Transverse colon (tissue), 4 donors: Measurements from ENCODE around the gene SLC41A2. TPM values are rescaled to one million over a fixed set of nuclear protein-coding genes. Genes with fewer than 3 reads are reported as not detected.

Experiments
- DNase-seq: peaks from one replicate; pipeline ENCODE4 v3.0.0-alpha.2; 2019
- H3K27ac ChIP-seq, 4 donors: fragments of 200-600 bp; sonication (generic); 2 replicates each; pipeline ENCODE4 v1.5.1; 2016 to 2018; ENCODE audit warnings: inconsistent platforms in 4 of 4
- H3K27me3 ChIP-seq: fragments of 200-600 bp; sonication (generic); 2 replicates; pipeline ENCODE4 v1.5.1; 2017; ENCODE audit warnings: inconsistent platforms
- H3K36me3 ChIP-seq, 4 donors: fragments of 200-600 bp; sonication (generic); 2 replicates each; pipeline ENCODE4 v1.5.1; 2017 to 2019; ENCODE audit warnings: inconsistent platforms in 4 of 4
- H3K4me1 ChIP-seq, 4 donors: fragments of 200-600 bp; sonication (generic); 2 replicates each; pipeline ENCODE4 v1.5.1; 2017 to 2020; ENCODE audit warnings: inconsistent platforms in 4 of 4
- H3K4me3 ChIP-seq, 4 donors: fragments of 200-600 bp; sonication (generic); 1 replicate in 1 of 4; 2 replicates in 3 of 4; pipeline versions ENCODE4 v1.5.1 to v1.6.1; 2017 to 2019; ENCODE audit warnings: inconsistent platforms in 4 of 4
- H3K9me3 ChIP-seq, 2 donors: fragments of 200-600 bp; sonication (generic); 2 replicates each; pipeline ENCODE4 v1.5.1; 2017 to 2019; ENCODE audit warnings: inconsistent platforms in 2 of 2
- EP300 ChIP-seq: sonication (generic); formaldehyde crosslinking; IDR thresholded peaks from one replicate; pipeline ENCODE4 v1.6.1; 2017; ENCODE audit warnings: antibody characterized with exemption, low read depth
- POLR2A ChIP-seq: fragments of 450-650 bp; IDR thresholded peaks from one replicate; pipeline ENCODE4 v1.6.1; 2016; ENCODE audit warnings: antibody characterized with exemption, mild to moderate bottlenecking, moderate library complexity
- POLR2AphosphoS5 ChIP-seq, 3 donors: sonication (generic); formaldehyde crosslinking; IDR thresholded peaks; one replicate each; pipeline ENCODE4 v1.6.1; 2016; ENCODE audit warnings: antibody characterized with exemption in 3 of 3
- WGBS, 2 donors: methylation state at CpG; one replicate each; pipeline ENCODE4 v1.1.5; 2018; ENCODE audit warnings: low coverage in 1 of 2; 5-methylcytosine and 5-hydroxymethylcytosine counted together
- in situ Hi-C, 4 donors: fragments of 200-750 bp; cut with MboI; loops; one replicate each; pipeline versions ENCODE4 v1.15.0 to v1.15.1; 2017; ENCODE audit warnings: low sequenced_read_pairs in 3 of 4, low pct_ligation_motif_present in 1 of 4, low pct_unique_long_range_greater_than_20kb in 1 of 4
- intact Hi-C: fragments of 100-400 bp; cut with DNase I; formaldehyde crosslinking; loops from one replicate; pipeline ENCODE4 v1.15.1; 2023; ENCODE audit warnings: low total_unique reads
- total RNA-seq, 4 donors: library from RNA; depleted of rRNA; stranded (reverse); fragments of >200 nt; gene quantifications; one replicate each; pipeline ENCODE4 v1.1.0, GENCODE V29; 2016
- TF ChIP-seq, protein P1 (sequence below), 5 experiments: fragments of 200-600 bp in 3 of 5; fragments of 450-650 bp in 2 of 5; sonication (generic) in 3 of 5; IDR thresholded peaks; 1 replicate in 2 of 5; 2 replicates in 3 of 5; pipeline ENCODE4 v1.5.1; 2016 to 2017; ENCODE audit warnings: antibody characterized with exemption in 5 of 5, inconsistent platforms in 3 of 5, mild to moderate bottlenecking in 2 of 5, moderate library complexity in 1 of 5

Gene SLC41A2, protein sequence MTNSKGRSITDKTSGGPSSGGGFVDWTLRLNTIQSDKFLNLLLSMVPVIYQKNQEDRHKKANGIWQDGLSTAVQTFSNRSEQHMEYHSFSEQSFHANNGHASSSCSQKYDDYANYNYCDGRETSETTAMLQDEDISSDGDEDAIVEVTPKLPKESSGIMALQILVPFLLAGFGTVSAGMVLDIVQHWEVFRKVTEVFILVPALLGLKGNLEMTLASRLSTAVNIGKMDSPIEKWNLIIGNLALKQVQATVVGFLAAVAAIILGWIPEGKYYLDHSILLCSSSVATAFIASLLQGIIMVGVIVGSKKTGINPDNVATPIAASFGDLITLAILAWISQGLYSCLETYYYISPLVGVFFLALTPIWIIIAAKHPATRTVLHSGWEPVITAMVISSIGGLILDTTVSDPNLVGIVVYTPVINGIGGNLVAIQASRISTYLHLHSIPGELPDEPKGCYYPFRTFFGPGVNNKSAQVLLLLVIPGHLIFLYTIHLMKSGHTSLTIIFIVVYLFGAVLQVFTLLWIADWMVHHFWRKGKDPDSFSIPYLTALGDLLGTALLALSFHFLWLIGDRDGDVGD
- total RNA-seq = 100 to 1,000 TPM in 3 of 4 donors, 10 to 100 TPM in 1; 31.6 to 154 (median 129) TPM

DNA sequence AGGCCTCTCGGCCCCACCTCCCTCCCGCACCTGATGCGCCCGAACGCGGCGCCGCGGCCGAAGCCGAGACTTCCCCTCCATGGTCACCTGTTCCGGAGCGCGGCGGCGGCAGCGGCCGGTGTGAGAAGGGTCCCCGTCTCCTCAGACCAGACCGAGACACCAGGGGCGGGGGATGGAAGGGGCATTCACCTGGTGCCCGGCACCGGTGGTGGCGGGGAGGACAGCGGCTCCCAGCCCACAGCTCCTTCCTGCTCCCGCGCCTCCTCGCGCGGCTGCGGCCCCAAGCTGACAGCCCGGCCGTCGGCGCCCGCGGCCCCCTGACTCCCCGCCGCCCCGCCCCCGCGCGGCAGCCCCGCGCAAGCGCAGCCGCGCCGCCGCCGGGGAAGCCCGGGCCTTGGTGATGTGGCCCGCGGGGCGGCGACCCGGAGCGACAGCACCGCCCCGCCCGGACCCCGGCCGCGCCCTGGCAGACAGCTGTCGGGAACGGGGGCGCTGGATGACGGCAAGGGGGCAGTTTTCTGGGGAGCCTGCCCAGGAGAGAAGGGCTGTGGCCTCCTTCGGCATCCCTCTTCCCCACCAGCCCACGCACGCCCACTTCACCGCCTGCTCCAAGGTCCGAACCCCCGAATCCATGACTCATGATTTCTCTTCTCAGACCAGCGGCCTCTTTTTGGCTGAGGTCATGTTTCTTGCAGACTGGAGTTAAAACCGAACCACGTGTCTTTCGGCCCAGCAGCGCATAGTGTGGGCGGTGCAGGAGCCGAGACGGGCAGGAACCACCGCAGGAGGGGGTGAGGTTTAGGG, at the start of gene SLC41A2:
Gene SLC41A2, minus strand, starts transcription at position 290 of the 804 bp plus-strand sequence. CDS start 29,763 bp downstream, outside the sequence.
- TF ChIP-seq POLR2A = peak; percentile 77
- no peak for TF ChIP-seq EP300
- TF ChIP-seq, protein P1, sequence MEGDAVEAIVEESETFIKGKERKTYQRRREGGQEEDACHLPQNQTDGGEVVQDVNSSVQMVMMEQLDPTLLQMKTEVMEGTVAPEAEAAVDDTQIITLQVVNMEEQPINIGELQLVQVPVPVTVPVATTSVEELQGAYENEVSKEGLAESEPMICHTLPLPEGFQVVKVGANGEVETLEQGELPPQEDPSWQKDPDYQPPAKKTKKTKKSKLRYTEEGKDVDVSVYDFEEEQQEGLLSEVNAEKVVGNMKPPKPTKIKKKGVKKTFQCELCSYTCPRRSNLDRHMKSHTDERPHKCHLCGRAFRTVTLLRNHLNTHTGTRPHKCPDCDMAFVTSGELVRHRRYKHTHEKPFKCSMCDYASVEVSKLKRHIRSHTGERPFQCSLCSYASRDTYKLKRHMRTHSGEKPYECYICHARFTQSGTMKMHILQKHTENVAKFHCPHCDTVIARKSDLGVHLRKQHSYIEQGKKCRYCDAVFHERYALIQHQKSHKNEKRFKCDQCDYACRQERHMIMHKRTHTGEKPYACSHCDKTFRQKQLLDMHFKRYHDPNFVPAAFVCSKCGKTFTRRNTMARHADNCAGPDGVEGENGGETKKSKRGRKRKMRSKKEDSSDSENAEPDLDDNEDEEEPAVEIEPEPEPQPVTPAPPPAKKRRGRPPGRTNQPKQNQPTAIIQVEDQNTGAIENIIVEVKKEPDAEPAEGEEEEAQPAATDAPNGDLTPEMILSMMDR (IDR thresholded peaks at IDR 0.05) = peak in 4 of 5 experiments; percentile 10 to 18 (median 14)
- TF ChIP-seq POLR2AphosphoS5 (IDR thresholded peaks at IDR 0.05) = peak; percentile 37 to 65 (median 40)
- Histone ChIP-seq H3K27me3 (no peaks in the 10 kb centered on the region), H3K9me3 (no peaks in the 10 kb centered on the region), H3K4me1 (peaks cover 10 to 44% (median 19%) of the 10 kb centered on the region in 4 donors), H3K4me3 (peak within 1 kb of the TSS; percentile 82 to 92 (median 86)), H3K36me3 (no peaks in the 10 kb centered on the region), H3K27ac (peak within 1 kb of the TSS; percentile 86 to 93 (median 90))
- DNase-seq = peak; percentile 88
- in situ Hi-C loops = no loop called here
- WGBS, 2 donors = 0% methylated on average over 33 of the region's 83 CpGs; no CpG with 5 or more reads in 1 of the 2 donors
- intact Hi-C loops = no loop called here

DNA sequence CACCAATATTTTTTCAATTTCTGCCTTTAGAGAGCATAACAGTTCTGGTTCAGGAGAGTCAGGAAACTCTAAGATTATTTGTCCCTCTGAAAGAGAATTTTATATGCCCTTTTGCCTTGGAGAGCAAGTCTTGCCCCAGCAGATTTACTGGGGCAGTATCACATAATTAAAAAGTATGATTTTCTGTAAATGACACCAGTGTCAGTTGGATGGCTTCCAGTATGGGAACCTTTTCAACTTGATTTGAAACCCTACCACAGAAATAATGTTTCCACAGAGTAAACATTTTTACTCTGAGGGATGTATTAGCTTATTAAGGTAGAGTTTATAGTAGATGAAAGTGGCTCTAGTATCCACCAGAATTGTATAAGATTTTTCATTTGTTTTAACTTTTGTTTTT, 43.4 kb upstream of the SLC41A2 start:
- no peaks in the 10 kb centered on the region for H3K27me3 ChIP-seq
- in situ Hi-C loops = no loop called here

DNA sequence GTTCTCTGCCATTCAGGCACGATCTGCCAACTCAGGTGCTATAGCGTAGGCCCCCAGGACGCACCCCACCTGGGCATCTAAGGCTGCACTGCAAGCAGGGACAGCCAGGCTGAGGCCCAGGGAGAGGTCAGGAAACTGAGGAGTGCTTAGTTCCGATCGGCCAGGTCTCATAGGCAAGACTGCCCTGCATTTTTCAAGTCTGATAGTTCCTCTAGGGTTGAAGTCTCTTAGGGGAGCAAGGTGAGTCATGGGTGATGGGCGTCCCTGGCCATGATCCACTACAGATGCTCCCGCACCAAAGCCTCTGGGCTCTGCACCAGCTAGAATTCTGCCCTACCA, 41.2 kb upstream of the SLC41A2 start:
- TF ChIP-seq POLR2AphosphoS5 (IDR thresholded peaks at IDR 0.05) = no peak
- TF ChIP-seq POLR2A = no peak
- TF ChIP-seq, protein P1 (IDR thresholded peaks at IDR 0.05) = no peak
- no peak for TF ChIP-seq EP300
- Histone ChIP-seq H3K4me1 (peaks cover 0 to 10% (median 5%) of the 10 kb centered on the region in 4 donors), H3K4me3 (no peak overlapping the region), H3K27ac (peak overlapping the region in 1 of 4 donors; percentile 16), H3K36me3 (peaks cover 0 to 39% (median 5%) of the 10 kb centered on the region in 4 donors), H3K27me3 (no peaks in the 10 kb centered on the region), H3K9me3 (no peaks in the 10 kb centered on the region)
- intact Hi-C loops (no loop called here), in situ Hi-C loops (no loop called here)
- WGBS, 2 donors = 24 to 62% methylated on average over 3 to 7 of the region's 7 CpGs
- no peak for DNase-seq

More for the DNA sequence above, 43.4 kb upstream of the SLC41A2 start:
- H3K9me3 ChIP-seq = no peaks in the 10 kb centered on the region
- no peak overlapping the region for H3K27ac ChIP-seq
- peaks cover 0 to 15% (median 5%) of the 10 kb centered on the region in 4 donors for H3K4me1 ChIP-seq
- H3K36me3 ChIP-seq = peaks cover 0 to 35% (median 0%) of the 10 kb centered on the region in 4 donors
- TF ChIP-seq POLR2A (no peak), EP300 (no peak), POLR2AphosphoS5 (IDR thresholded peaks at IDR 0.05) (no peak)
- TF ChIP-seq, protein P1 (IDR thresholded peaks at IDR 0.05) = no peak
- intact Hi-C loops = no loop called here
- no peak for DNase-seq
- no peak overlapping the region for H3K4me3 ChIP-seq
